Activated CD4-positive, alpha-beta T cell treated with anti-CD3 and anti-CD28 coated beads, Interleukin-2, amount 10 ng/mL, durations not matched to agents 24 days and 14 days (primary cell): ENCODE results near the gene TRIM44. TPM values are rescaled to one million over a fixed set of nuclear protein-coding genes. Genes with fewer than 3 reads are reported as not detected.

Experiments used
- DNase-seq: peaks from one replicate; pipeline ENCODE4 v3.0.0; 2022
- H3K27ac Mint-ChIP-seq: one replicate; pipeline ENCODE4 v1.8.0; 2022; ENCODE audit warnings: mild to moderate bottlenecking, mixed read lengths
- H3K27me3 Mint-ChIP-seq: one replicate; pipeline ENCODE4 v1.8.0; 2022; ENCODE audit warnings: mixed read lengths
- H3K36me3 Mint-ChIP-seq: one replicate; pipeline ENCODE4 v1.8.0; 2022; ENCODE audit warnings: low read depth, mild to moderate bottlenecking, mixed read lengths
- H3K4me1 Mint-ChIP-seq: one replicate; pipeline ENCODE4 v1.8.0; 2021; ENCODE audit warnings: mixed read lengths
- H3K4me3 Mint-ChIP-seq: one replicate; pipeline ENCODE4 v1.8.0; 2022; ENCODE audit warnings: mild to moderate bottlenecking, moderate library complexity, mixed read lengths
- H3K9me3 Mint-ChIP-seq: one replicate; pipeline ENCODE4 v1.8.0; 2021; ENCODE audit warnings: mixed read lengths
- intact Hi-C: fragments of 100-400 bp; cut with micrococcal nuclease; formaldehyde crosslinking; loops from one replicate; pipeline ENCODE4 v1.15.1; 2023
- total RNA-seq: library from RNA; stranded (reverse); gene quantifications from 2 replicates; pipeline ENCODE4 v1.2.3, GENCODE V29; 2022

The TRIM44 gene
- total RNA-seq, 1 donor from 2014 or later, result 27.8 TPM

DNA sequence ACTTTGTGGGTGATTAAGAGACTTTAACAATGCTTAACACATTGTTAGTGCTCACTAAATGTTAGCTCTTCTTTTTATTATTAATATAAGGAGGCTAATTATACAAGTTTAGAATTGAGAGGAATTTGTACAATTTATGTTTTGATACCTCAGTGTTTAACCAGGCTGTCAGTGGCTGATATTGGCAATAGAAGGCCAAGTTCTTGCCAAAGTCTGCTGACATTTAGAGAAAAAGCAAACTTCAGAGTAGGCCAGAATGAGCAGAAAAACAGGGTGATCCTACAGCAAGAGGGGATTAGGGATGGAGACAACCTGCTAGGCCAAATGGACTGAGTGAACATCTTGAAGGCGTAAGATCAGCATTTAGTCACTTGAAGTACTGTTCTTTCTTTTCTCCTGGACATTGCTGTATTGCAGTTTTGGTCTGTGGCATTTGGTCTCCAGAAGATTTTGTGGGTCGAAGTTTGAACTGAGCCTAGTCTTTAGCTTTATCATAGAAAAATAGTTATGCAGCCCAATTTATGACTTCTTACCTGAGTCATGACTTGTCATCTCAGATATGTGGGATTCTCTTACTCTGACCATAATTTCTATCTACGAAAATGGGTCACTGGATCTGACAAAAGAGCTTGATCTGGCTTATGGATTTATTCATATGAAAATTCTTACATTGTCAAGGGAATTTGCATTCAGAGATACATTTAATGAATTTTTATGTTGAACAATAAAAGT lies 9.0 kb downstream of the TRIM44 start:
- no peak overlapping the region for H3K4me3 Mint-ChIP-seq
- DNase-seq, result no peak
- H3K9me3 Mint-ChIP-seq, result peaks cover 4% of the 10 kb centered on the region
- peaks cover 22% of the 10 kb centered on the region for H3K36me3 Mint-ChIP-seq
- peaks cover 10% of the 10 kb centered on the region for H3K4me1 Mint-ChIP-seq
- H3K27me3 Mint-ChIP-seq, result no peaks in the 10 kb centered on the region
- intact Hi-C loops, result no loop called here
- no peak overlapping the region for H3K27ac Mint-ChIP-seq

DNA sequence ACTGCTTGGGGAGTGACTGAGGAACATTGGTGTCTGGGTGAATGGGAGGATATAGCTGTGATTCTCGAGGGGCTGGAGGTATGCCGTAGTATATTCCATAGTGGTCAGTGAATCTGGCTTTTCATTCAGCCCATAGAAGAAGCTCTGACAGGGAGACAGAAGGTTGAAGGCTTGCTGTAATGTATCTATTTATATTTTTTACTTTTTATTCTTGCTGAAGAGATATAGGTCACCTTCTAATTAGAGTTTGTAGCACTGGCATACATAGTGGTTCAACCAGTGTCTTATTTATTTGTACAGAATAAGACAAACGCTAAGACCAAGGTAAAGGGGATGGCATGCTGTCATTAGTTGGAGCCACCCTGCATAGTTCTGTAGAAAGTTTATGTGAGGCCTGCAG lies 10.0 kb downstream of the TRIM44 start:
- Mint-ChIP-seq H3K4me3 (no peak overlapping the region), H3K4me1 (peaks cover 10% of the 10 kb centered on the region), H3K27ac (no peak overlapping the region), H3K36me3 (peaks cover 18% of the 10 kb centered on the region), H3K27me3 (no peaks in the 10 kb centered on the region), H3K9me3 (peaks cover 4% of the 10 kb centered on the region)
- no peak for DNase-seq
- intact Hi-C loops, result no loop called here

DNA sequence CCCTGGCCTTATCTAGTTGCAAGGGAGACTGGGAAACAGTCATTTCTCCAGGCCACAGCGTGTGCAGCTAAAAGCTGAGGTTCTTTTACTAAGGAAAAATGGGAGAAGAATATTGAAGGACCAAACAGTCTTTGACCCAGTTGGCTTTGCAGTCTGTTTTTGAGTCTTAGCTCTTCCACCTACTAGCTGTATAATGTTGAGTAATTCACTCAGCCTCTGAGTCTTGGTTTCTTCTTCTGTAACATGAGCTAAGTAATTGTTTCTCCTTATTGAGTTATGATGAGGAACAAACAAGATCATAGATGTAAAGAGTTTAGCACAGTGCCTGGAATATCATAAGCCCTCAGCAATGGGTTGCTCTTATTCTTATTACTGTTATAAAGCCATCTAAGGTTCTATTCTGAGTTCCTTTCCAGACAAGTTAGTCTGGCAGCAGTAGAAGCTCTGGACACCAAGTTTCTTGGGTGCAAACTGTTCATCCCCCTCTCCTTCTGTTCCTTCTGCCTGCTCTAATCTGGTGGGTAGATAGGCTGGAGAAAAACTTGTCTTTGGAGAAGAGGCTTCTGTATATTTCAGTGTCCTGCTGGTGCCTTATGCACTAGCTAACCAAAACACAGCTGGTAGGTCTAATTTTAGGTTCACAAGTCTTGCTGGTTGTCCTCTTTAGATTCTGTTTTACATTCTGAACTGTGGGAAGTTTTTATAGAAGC lies 13.5 kb downstream of the TRIM44 start:
- intact Hi-C loops, result no loop called here
- no peak for DNase-seq

DNA sequence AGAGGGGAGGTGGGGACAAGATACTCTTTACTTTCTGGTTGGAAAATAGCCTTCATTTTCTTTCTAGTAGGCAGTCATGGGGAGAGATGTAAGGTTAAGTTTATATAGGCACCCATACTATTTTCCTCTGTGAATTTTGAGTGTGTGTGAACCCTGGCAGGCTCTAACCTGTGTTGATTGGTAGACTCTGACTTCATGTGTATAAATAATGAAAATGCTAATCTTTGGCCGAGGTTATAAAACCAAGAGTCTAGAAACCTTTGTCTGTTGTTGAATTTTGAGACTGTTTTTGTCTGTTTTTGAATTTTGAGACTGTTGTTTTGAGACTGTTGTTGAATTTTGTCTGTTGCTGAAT lies 14.0 kb downstream of the TRIM44 start:
- Mint-ChIP-seq H3K36me3 (peaks cover 9% of the 10 kb centered on the region), H3K9me3 (no peaks in the 10 kb centered on the region), H3K27me3 (no peaks in the 10 kb centered on the region), H3K4me3 (no peak overlapping the region), H3K27ac (no peak overlapping the region), H3K4me1 (peaks cover 16% of the 10 kb centered on the region)
- no peak for DNase-seq
- intact Hi-C loops, result no loop called here

More for the DNA sequence above, 13.5 kb downstream of the TRIM44 start:
- Mint-ChIP-seq H3K27ac (no peak overlapping the region), H3K36me3 (peaks cover 9% of the 10 kb centered on the region), H3K27me3 (no peaks in the 10 kb centered on the region), H3K9me3 (no peaks in the 10 kb centered on the region), H3K4me3 (no peak overlapping the region), H3K4me1 (peaks cover 11% of the 10 kb centered on the region)

DNA sequence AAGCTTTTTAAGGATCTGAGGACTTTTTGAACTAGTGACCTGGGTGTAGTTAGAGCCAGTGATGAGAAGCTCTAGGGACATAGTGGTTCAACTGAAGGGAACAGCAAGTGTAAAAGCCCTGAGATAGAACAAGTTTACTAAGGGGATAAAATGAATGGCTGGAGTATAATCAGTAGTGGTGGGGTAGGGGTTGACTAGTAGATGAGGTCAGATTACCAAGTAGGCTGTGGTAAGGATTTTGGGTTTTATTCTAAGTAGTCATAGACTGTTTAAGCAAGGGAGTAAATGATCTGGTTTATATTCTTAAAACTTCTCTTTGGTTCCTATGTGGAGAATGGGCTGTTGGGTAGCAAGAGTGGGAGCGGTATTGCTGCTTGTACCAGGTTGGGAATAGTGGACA lies 15.3 kb downstream of the TRIM44 start:
- Mint-ChIP-seq H3K36me3 (peaks cover 9% of the 10 kb centered on the region), H3K27ac (no peak overlapping the region), H3K27me3 (no peaks in the 10 kb centered on the region), H3K9me3 (no peaks in the 10 kb centered on the region), H3K4me1 (peaks cover 14% of the 10 kb centered on the region), H3K4me3 (no peak overlapping the region)
- no peak for DNase-seq
- intact Hi-C loops, result no loop called here

DNA sequence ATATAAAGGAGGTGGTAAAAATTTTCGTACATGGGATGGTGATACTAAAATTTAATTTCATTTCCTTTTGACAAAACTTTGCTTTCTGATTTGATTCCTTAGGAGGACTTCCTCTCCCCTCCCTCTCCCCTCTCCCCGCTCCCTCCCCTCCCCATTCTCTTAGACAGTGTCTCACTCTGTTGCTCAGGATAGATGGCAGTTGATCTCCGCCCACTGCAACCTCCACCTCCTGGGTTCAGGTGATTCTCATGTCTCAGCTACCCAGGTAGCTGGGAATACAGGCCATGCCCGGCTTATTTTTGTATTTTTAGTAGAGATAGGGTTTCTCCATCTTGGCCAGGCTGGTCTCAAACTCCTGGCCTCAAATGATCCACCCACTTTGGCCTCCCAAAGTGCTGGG lies 15.9 kb downstream of the TRIM44 start:
- peaks cover 9% of the 10 kb centered on the region for H3K36me3 Mint-ChIP-seq
- H3K4me3 Mint-ChIP-seq, result no peak overlapping the region
- intact Hi-C loops, result no loop called here
- no peak for DNase-seq
- H3K4me1 Mint-ChIP-seq, result peaks cover 14% of the 10 kb centered on the region
- no peaks in the 10 kb centered on the region for H3K27me3 Mint-ChIP-seq
- no peak overlapping the region for H3K27ac Mint-ChIP-seq
- no peaks in the 10 kb centered on the region for H3K9me3 Mint-ChIP-seq

DNA sequence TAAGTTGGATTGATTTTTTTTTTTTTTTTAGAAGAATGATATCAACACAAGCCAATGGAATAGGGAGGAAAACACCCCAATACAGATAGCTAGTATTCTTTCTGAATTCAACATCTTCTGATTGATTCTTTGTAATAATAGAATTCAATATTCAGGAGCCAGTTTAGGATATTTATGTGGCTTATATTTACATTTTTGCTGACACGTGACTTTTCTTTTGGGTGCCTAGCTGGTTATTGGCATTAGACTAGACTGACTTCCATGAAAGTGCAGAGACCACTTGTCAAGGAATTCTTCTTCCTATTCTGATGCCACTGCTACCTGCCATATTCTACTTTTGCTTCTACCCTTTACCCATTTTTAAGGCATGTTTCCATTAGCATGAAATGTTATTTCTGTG lies 16.4 kb downstream of the TRIM44 start:
- Mint-ChIP-seq H3K27ac (no peak overlapping the region), H3K9me3 (no peaks in the 10 kb centered on the region)

DNA sequence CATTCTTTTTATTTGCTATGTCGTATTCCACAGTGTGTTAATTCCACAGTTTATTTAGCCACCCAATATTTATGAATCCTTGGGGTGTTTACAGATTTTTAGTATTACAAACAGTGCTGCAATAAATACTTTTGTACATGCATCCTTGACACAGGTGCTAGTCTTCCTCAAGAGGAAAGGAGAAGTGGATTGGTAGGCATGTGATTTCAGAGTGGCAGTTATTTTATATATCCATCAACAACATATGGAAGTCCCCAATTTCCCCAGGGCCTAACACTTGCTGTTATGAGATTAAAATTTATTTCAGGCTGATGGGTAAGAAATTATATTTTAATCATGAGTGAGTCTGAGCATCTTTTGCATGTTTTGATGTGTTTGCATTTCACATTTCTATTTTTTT lies 17.9 kb downstream of the TRIM44 start:
- intact Hi-C loops, result no loop called here

More for the DNA sequence above, 16.4 kb downstream of the TRIM44 start:
- Mint-ChIP-seq H3K4me3 (no peak overlapping the region), H3K4me1 (peaks cover 14% of the 10 kb centered on the region), H3K36me3 (peaks cover 9% of the 10 kb centered on the region), H3K27me3 (no peaks in the 10 kb centered on the region)
- DNase-seq, result no peak
- intact Hi-C loops, result no loop called here

DNA sequence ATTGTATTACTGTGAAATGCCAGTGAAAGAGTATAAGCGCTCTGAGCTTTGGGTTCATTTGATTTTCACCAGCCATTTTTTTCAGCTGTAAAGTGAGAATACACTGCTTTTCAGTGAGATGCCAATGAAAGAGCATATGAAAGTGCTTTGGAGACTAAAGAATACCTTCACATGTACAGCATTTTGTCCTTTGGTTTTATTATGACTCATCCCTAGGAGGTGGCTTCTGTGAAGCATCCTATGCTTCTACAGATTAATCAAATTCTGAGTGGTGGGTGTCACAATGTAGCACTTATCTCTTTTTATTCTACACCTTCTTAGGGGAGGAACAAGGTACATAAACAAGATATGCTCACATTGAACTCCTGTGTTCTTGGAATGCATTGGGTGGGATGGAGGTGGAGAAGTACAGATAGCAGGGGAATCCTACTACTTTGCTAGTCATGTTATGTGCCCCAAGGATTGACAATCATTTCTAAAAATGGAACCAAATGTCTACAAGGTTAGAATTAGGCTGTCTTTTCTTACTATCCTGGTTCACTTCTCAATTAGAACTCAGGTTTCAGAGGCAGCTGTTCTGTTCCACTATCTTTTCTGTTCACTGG lies 18.7 kb downstream of the TRIM44 start:
- Mint-ChIP-seq H3K9me3 (no peaks in the 10 kb centered on the region), H3K4me1 (peaks cover 14% of the 10 kb centered on the region), H3K27me3 (no peaks in the 10 kb centered on the region), H3K27ac (no peak overlapping the region), H3K36me3 (peaks cover 14% of the 10 kb centered on the region), H3K4me3 (no peak overlapping the region)
- intact Hi-C loops, result no loop called here
- peak; percentile 42 for DNase-seq

More for the DNA sequence above, 17.9 kb downstream of the TRIM44 start:
- Mint-ChIP-seq H3K9me3 (no peaks in the 10 kb centered on the region), H3K4me1 (peaks cover 14% of the 10 kb centered on the region), H3K27me3 (no peaks in the 10 kb centered on the region), H3K4me3 (no peak overlapping the region), H3K36me3 (peaks cover 13% of the 10 kb centered on the region), H3K27ac (no peak overlapping the region)
- no peak for DNase-seq

DNA sequence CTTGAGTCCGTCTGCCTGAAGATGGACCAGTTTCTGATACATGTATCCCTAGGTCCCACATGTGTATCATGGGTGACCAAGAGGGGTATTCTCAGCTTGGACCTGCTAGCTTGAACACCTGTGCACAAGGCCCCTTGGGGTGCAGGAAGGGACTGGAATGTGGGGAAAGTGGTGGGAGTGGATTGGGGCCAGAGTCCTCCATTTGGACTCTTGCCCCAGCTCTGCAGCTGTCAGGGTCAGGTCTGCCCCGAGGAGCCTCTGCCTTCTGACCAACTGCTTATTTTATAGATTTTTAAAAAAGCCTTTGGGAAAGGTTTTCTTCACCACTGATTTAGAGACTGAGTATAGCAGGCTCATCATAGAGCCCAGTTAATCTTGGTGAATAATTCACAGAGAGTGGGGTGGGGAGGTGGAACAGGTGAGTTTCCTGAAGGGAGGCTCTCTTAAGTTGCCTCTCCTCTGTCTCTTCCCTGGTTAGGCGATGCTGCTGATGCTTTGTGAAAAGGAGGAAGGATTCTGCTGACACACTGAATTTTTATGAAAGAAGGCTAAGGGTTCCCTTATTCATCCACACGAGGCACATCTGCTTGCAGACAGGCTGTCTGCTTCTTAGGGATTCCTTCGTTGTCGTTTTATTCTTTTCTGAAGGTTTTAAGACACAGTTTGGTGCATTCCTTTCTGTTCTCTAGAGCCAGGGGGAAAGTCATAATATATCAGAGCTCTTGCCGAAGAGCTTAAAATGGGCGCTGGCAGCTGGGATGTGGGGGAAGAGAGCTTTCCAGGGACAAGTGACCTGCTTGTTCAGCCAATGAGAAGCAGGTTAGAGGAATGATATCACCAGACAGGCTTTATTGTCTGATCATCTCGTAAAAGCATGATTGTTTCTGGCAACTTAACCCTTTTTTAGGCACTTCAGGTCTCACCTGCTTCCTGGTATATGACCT lies 19.9 kb downstream of the TRIM44 start:
- DNase-seq, result no peak
- Mint-ChIP-seq H3K4me1 (peaks cover 14% of the 10 kb centered on the region), H3K4me3 (no peak overlapping the region), H3K9me3 (no peaks in the 10 kb centered on the region), H3K36me3 (peaks cover 17% of the 10 kb centered on the region), H3K27ac (no peak overlapping the region), H3K27me3 (no peaks in the 10 kb centered on the region)
- intact Hi-C loops, result no loop called here

DNA sequence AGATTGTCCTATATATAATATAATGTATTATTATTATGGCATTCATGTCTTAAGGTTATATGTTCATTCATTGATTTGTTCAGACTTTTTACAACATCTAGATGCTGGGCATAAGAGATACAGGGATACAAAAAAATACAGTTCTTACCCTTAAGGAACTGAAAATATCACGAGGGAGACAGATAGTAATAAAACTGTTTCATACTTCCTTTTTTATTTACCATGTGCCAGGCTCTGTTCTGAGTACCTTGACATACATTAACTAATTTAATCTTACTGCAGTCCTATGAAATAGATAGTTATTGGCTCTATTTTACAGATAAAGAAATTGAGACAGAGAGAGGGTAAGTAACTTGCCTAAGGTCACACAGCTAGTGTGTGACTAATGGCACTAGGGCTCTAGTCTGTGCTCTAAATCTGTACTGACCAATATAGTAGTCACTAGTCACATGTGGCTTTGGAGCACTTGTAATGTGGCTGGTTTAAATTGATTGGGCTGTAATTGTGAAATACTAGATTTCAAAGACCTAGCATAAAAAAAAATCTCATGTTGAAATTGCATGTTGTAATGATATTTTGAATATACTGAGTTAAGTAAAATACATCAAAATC lies 21.3 kb downstream of the TRIM44 start:
- H3K9me3 Mint-ChIP-seq, result no peaks in the 10 kb centered on the region
- no peaks in the 10 kb centered on the region for H3K27me3 Mint-ChIP-seq
- H3K4me3 Mint-ChIP-seq, result no peak overlapping the region
- intact Hi-C loops, result no loop called here
- H3K27ac Mint-ChIP-seq, result no peak overlapping the region
- H3K36me3 Mint-ChIP-seq, result peaks cover 17% of the 10 kb centered on the region
- DNase-seq, result no peak
- peaks cover 14% of the 10 kb centered on the region for H3K4me1 Mint-ChIP-seq

DNA sequence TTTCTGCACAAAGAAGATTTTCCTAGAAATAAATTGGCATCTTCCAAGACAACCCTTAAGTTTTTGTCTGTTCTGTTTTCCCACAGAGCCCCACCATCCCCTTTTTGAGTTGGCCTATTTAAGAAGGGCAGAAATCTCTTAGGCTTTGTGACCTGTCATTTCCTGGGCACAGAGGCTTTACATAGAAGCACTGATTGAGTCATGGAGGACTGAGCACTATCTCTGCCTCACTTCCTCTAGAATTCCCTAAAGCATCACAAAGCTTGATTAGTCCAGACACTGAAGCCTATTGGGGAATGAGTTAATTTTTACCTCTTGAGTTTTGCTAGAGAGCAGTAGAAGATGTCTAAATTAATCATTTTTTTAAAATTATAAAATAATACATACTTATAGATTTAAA lies 25.4 kb downstream of the TRIM44 start:
- Mint-ChIP-seq H3K27me3 (no peaks in the 10 kb centered on the region), H3K36me3 (peaks cover 21% of the 10 kb centered on the region), H3K9me3 (no peaks in the 10 kb centered on the region), H3K4me1 (peaks cover 2% of the 10 kb centered on the region), H3K27ac (no peak overlapping the region), H3K4me3 (no peak overlapping the region)
- no peak for DNase-seq
- intact Hi-C loops, result no loop called here
